ENCODE measurements around the gene TCP11L1.

Gene TCP11L1

GRCh38 chr11:33000181-33000580, 39.2 kb upstream of the TCP11L1 start:
- no peaks in the 10 kb centered on the region for H3K27me3 ChIP-seq (ENCODE audit: control insufficient read depth, insufficient read depth, low read length)
- H3K9me3 ChIP-seq (ENCODE audit: control insufficient read depth, low read length) = no peaks in the 10 kb centered on the region
- no peak overlapping the region for H3K27ac ChIP-seq
- H3K36me3 ChIP-seq (ENCODE audit: control insufficient read depth, insufficient read depth, low read length) = no peaks in the 10 kb centered on the region
- H3K4me1 ChIP-seq = no peaks in the 10 kb centered on the region
- H3K9ac ChIP-seq = no peak overlapping the region
- H2AFZ ChIP-seq = no peak overlapping the region
- no peak overlapping the region for H3K4me3 ChIP-seq (ENCODE audit: low read depth, low read length)
- H3K79me2 ChIP-seq = no peaks in the 10 kb centered on the region
- no peak overlapping the region for H3K4me2 ChIP-seq (ENCODE audit: low read length)
- TF ChIP-seq CTCF (IDR thresholded peaks at IDR 0.05) = no peak

- Histone ChIP-seq H3K9me3 (ENCODE audit: control insufficient read depth, low read length) (no peaks in the 10 kb centered on the region), H3K27ac (no peak overlapping the region), H3K4me1 (no peaks in the 10 kb centered on the region), H3K4me3 (ENCODE audit: low read depth, low read length) (no peak overlapping the region), H3K27me3 (ENCODE audit: control insufficient read depth, insufficient read depth, low read length) (no peaks in the 10 kb centered on the region), H3K9ac (no peak overlapping the region), H2AFZ (no peak overlapping the region), H3K4me2 (ENCODE audit: low read length) (no peak overlapping the region), H3K36me3 (ENCODE audit: control insufficient read depth, insufficient read depth, low read length) (no peaks in the 10 kb centered on the region), H3K79me2 (no peaks in the 10 kb centered on the region)
- TF ChIP-seq CTCF (IDR thresholded peaks at IDR 0.05) = no peak
Measured at GRCh38 chr11:33001281-33001680, 38.1 kb upstream of the TCP11L1 start.

GRCh38 chr11:33001751-33002542, 37.4 kb upstream of the TCP11L1 start:
- no peak for TF ChIP-seq CTCF (IDR thresholded peaks at IDR 0.05)
- H3K27me3 ChIP-seq (ENCODE audit: control insufficient read depth, insufficient read depth, low read length) = no peaks in the 10 kb centered on the region
- no peak overlapping the region for H2AFZ ChIP-seq
- no peaks in the 10 kb centered on the region for H3K36me3 ChIP-seq (ENCODE audit: control insufficient read depth, insufficient read depth, low read length)
- H3K4me1 ChIP-seq = no peaks in the 10 kb centered on the region
- no peak overlapping the region for H3K27ac ChIP-seq
- H3K79me2 ChIP-seq = no peaks in the 10 kb centered on the region
- no peaks in the 10 kb centered on the region for H3K9me3 ChIP-seq (ENCODE audit: control insufficient read depth, low read length)
- H3K9ac ChIP-seq = no peak overlapping the region
- H3K4me2 ChIP-seq (ENCODE audit: low read length) = no peak overlapping the region
- no peak overlapping the region for H3K4me3 ChIP-seq (ENCODE audit: low read depth, low read length)

- Histone ChIP-seq H3K79me2 (no peaks in the 10 kb centered on the region), H3K9ac (no peak overlapping the region), H3K36me3 (ENCODE audit: control insufficient read depth, insufficient read depth, low read length) (no peaks in the 10 kb centered on the region), H3K9me3 (ENCODE audit: control insufficient read depth, low read length) (no peaks in the 10 kb centered on the region), H3K4me2 (ENCODE audit: low read length) (no peak overlapping the region), H3K27ac (no peak overlapping the region), H2AFZ (no peak overlapping the region), H3K27me3 (ENCODE audit: control insufficient read depth, insufficient read depth, low read length) (no peaks in the 10 kb centered on the region), H3K4me1 (no peaks in the 10 kb centered on the region), H3K4me3 (ENCODE audit: low read depth, low read length) (no peak overlapping the region)
- TF ChIP-seq CTCF (IDR thresholded peaks at IDR 0.05) = no peak
Measured at GRCh38 chr11:33005175-33005574, 34.2 kb upstream of the TCP11L1 start.

GRCh38 chr11:33006010-33006409, 33.4 kb upstream of the TCP11L1 start:
- no peaks in the 10 kb centered on the region for H3K27me3 ChIP-seq (ENCODE audit: control insufficient read depth, insufficient read depth, low read length)
- no peaks in the 10 kb centered on the region for H3K9me3 ChIP-seq (ENCODE audit: control insufficient read depth, low read length)

More at GRCh38 chr11:33006010-33006409, 33.4 kb upstream of the TCP11L1 start:
- Histone ChIP-seq H3K9ac (no peak overlapping the region), H3K79me2 (no peaks in the 10 kb centered on the region), H3K36me3 (ENCODE audit: control insufficient read depth, insufficient read depth, low read length) (no peaks in the 10 kb centered on the region), H3K4me3 (ENCODE audit: low read depth, low read length) (no peak overlapping the region), H2AFZ (no peak overlapping the region), H3K27ac (no peak overlapping the region), H3K4me2 (ENCODE audit: low read length) (no peak overlapping the region), H3K4me1 (no peaks in the 10 kb centered on the region)
- no peak for TF ChIP-seq CTCF (IDR thresholded peaks at IDR 0.05)

All from parathyroid adenoma (tissue), 2 donors.